PFSK-1 (cell line): ENCODE data around the gene SUCNR1.

Source experiments
- FOXP2 ChIP-seq: optimal IDR thresholded peaks from 2 replicates; pipeline ENCODE3; 2011; ENCODE audit warnings: borderline replicate concordance, control low read depth, inconsistent platforms; ENCODE audit not compliant: insufficient read depth; ENCODE audit errors: extremely low read length, extremely low read depth
- POLR2AphosphoS5 ChIP-seq: IDR thresholded peaks from 2 replicates; pipeline ENCODE4 v1.6.1; 2012; ENCODE audit warnings: low read depth, mild to moderate bottlenecking, control low read depth, low read length, moderate library complexity
- REST ChIP-seq, 2 experiments: IDR thresholded peaks; 2 replicates each; pipeline versions ENCODE4 v1.6.1 to v1.8.0; 2011 to 2012; ENCODE audit warnings: low read depth in 2 of 2, low read length in 2 of 2, control low read depth in 1 of 2, inconsistent platforms in 1 of 2, mild to moderate bottlenecking in 1 of 2, moderate library complexity in 1 of 2; ENCODE audit not compliant: insufficient read depth in 1 of 2
- SIN3A ChIP-seq: IDR thresholded peaks from 2 replicates; pipeline ENCODE4 v1.6.1; 2012; ENCODE audit warnings: mild to moderate bottlenecking, low read length, moderate library complexity, borderline replicate concordance; ENCODE audit not compliant: insufficient read depth
- TAF1 ChIP-seq: IDR thresholded peaks from 2 replicates; pipeline ENCODE4 v1.6.1; 2012; ENCODE audit warnings: low read length, control low read depth, borderline replicate concordance; ENCODE audit not compliant: insufficient read depth

Gene SUCNR1

GRCh38 chr3:151925419-151925818 lies 52.0 kb downstream of the SUCNR1 start:
- TF ChIP-seq FOXP2 (no peak), REST (IDR thresholded peaks at IDR 0.05; ENCODE audit: insufficient read depth in 1 of 2, low read depth in 2 of 2, low read length in 2 of 2) (no peak), POLR2AphosphoS5 (no peak), SIN3A (no peak), TAF1 (no peak)

- no peak for TF ChIP-seq TAF1
- TF ChIP-seq SIN3A, result no peak
- TF ChIP-seq POLR2AphosphoS5, result no peak
- TF ChIP-seq REST (IDR thresholded peaks at IDR 0.05; ENCODE audit: insufficient read depth in 1 of 2, low read depth in 2 of 2, low read length in 2 of 2), result no peak
- TF ChIP-seq FOXP2, result no peak
Measured at GRCh38 chr3:151925876-151926275, 52.4 kb downstream of the SUCNR1 start.

DNA sequence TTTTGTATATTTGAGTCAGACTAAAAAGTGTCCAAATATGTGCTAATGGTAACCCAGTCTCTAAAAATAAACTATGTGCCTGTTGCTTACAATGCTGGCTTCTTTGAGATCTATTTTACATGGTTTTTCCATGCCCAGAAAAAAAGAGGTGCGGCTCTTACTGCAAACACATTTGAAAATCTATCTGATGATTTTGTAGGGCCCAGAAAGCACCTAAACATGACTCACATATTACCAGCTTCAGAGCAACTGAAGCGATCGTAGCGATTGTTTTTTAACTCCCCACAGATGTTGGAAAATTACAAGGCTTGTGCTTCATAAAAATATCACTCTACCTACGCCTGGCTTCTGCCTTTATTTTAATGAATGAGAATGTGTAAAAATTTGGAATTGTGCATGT lies 53.5 kb downstream of the SUCNR1 start:
- no peak for TF ChIP-seq REST (IDR thresholded peaks at IDR 0.05; ENCODE audit: insufficient read depth in 1 of 2, low read depth in 2 of 2, low read length in 2 of 2)
- no peak for TF ChIP-seq FOXP2
- no peak for TF ChIP-seq POLR2AphosphoS5
- no peak for TF ChIP-seq TAF1
- TF ChIP-seq SIN3A, result no peak

- TF ChIP-seq SIN3A (no peak), REST (IDR thresholded peaks at IDR 0.05; ENCODE audit: insufficient read depth in 1 of 2, low read depth in 2 of 2, low read length in 2 of 2) (no peak), FOXP2 (no peak), POLR2AphosphoS5 (no peak), TAF1 (no peak)
Measured at GRCh38 chr3:151931171-151931570, 57.7 kb downstream of the SUCNR1 start.

GRCh38 chr3:151933234-151933853 lies 59.9 kb downstream of the SUCNR1 start:
- TF ChIP-seq FOXP2, result no peak
- TF ChIP-seq TAF1, result no peak
- TF ChIP-seq SIN3A, result no peak
- no peak for TF ChIP-seq REST (IDR thresholded peaks at IDR 0.05; ENCODE audit: insufficient read depth in 1 of 2, low read depth in 2 of 2, low read length in 2 of 2)
- TF ChIP-seq POLR2AphosphoS5, result no peak
